ENCODE data around the gene IL17D. TPM values are rescaled to one million over a fixed set of nuclear protein-coding genes. Genes with fewer than 3 reads are reported as not detected.

The IL17D gene
- total and polyA plus RNA-seq, 12 donors: 0.47 to 3.8 (median 1.4) TPM

GRCh38 chr13:20711301-20712044, 8.0 kb downstream of the IL17D start:
- H3K4me1 ChIP-seq (replicated peaks in 1 of 2): peaks cover 5 to 24% of the 10 kb centered on the region in 2 donors
- intact Hi-C loops (cut with DNase I): loop anchor here (5.0 to 10.0 kb wide), 3 partner anchors 111 to 217 kb away; no protein-coding TSS in a partner anchor

DNA sequence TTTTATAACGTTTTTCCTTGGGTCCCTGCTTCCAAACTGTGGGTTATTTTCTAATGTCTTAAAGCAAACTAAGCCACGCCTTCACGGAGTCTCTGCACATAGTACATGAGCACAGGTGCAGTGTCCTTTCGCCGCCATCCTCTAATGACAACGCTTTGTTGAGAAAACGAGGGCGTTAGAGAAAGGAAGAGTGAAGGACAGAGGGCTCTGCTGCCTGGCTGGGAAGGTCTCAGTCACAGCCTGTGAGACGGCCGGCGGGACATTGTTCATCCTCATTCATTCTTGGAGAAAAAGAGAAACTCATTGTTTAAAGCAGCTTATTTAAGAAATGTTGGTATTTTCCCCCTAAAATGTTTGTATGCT, 9.5 kb downstream of the IL17D start:
- no peaks in the 10 kb centered on the region for H3K9me3 ChIP-seq (replicated peaks in 1 of 3)
- intact Hi-C loops (cut with DNase I): loop anchor here (5.0 to 10.0 kb wide), 3 partner anchors 109 to 218 kb away; no protein-coding TSS in a partner anchor
- DNase-seq: no peak
- H3K4me1 ChIP-seq (replicated peaks in 1 of 2): peaks cover 5 to 24% of the 10 kb centered on the region in 2 donors
- no peaks in the 10 kb centered on the region for H3K27me3 ChIP-seq
- H3K36me3 ChIP-seq (replicated peaks in 1 of 2): no peaks in the 10 kb centered on the region
- 13 to 28% (median 17%) methylated on average over 11 of the region's 11 CpGs for WGBS, 4 donors
- TF ChIP-seq CTCF (IDR thresholded peaks at IDR 0.05) (no peak), POLR2A (IDR thresholded peaks at IDR 0.05) (no peak)
- peak overlapping the region in 2 of 4 donors; percentile 23 to 34 for H3K4me3 ChIP-seq
- H3K27ac ChIP-seq: peak overlapping the region in 3 of 5 donors; percentile 18 to 62 (median 50)

More at GRCh38 chr13:20711301-20712044, 8.0 kb downstream of the IL17D start:
- WGBS, 4 donors: 82 to 89% (median 86%) methylated on average over 13 of the region's 13 CpGs
- DNase-seq: no peak
- no peak overlapping the region for H3K27ac ChIP-seq
- H3K9me3 ChIP-seq (replicated peaks in 1 of 3): no peaks in the 10 kb centered on the region
- no peak for TF ChIP-seq POLR2A (IDR thresholded peaks at IDR 0.05)
- no peak for TF ChIP-seq CTCF (IDR thresholded peaks at IDR 0.05)
- no peaks in the 10 kb centered on the region for H3K27me3 ChIP-seq
- no peaks in the 10 kb centered on the region for H3K36me3 ChIP-seq (replicated peaks in 1 of 2)
- no peak overlapping the region for H3K4me3 ChIP-seq

DNA sequence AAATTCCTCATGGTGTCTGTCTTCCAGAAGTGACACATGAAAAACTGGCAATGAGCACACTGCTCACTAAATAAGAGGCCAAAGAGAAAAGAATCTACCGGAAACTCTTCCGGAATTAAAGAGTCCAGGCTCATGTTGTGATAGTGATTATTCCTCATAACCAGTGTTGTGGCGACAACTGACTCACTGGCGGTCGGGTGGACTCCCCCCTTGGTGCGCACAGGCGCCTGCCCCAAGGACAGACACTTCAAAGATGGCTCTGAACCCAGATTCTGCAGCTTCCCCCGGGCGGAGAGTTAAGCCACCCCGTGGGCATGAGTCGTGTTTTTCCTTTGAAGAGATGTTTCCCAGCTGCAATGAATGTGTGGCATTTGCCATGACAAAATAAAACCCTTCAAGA, 10.3 kb downstream of the IL17D start:
- Histone ChIP-seq H3K27me3 (no peaks in the 10 kb centered on the region), H3K9me3 (replicated peaks in 1 of 3) (no peaks in the 10 kb centered on the region), H3K27ac (peak overlapping the region in 2 of 5 donors; percentile 50 to 62), H3K4me3 (no peak overlapping the region), H3K36me3 (replicated peaks in 1 of 2) (no peaks in the 10 kb centered on the region), H3K4me1 (replicated peaks in 1 of 2) (peaks cover 5 to 24% of the 10 kb centered on the region in 2 donors)
- intact Hi-C loops (cut with DNase I): loop anchor here (5.0 to 10.0 kb wide), 3 partner anchors 109 to 219 kb away; no protein-coding TSS in a partner anchor
- DNase-seq: peak in 5 of 7 donors; percentile 54 to 79 (median 69)
- WGBS, 4 donors: 28 to 43% (median 39%) methylated on average over 11 of the region's 11 CpGs
- TF ChIP-seq POLR2A (IDR thresholded peaks at IDR 0.05) (peak in 1 of 2 donors; percentile 15), CTCF (IDR thresholded peaks at IDR 0.05) (no peak)

DNA sequence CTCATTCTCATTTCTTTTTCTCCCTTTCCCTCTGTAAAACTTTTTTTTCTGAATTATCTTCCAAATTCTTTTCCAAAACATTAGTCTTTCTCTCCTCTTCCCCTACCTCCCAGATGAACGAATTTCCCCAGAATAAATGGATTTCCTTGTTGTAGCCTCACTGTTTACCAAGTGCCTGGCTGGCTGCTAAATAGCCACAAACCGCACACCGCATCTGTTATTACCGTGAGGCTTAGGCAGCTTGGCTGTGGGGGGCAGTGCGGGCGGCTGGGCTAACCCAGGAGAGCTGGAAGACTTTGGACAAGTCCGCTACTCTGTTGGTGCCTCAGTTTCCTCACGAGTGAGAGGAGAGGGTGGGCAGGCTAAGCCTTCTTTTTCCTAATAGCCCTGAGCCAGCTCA, 10.7 kb downstream of the IL17D start:
- DNase-seq: no peak
- no peaks in the 10 kb centered on the region for H3K36me3 ChIP-seq (replicated peaks in 1 of 2)
- WGBS, 4 donors: 65 to 81% (median 74%) methylated on average over 8 of the region's 8 CpGs
- H3K4me1 ChIP-seq (replicated peaks in 1 of 2): peaks cover 5 to 24% of the 10 kb centered on the region in 2 donors
- no peak overlapping the region for H3K4me3 ChIP-seq
- intact Hi-C loops (cut with DNase I): loop anchor here (5.0 to 10.0 kb wide), 3 partner anchors 108 to 219 kb away; no protein-coding TSS in a partner anchor
- no peaks in the 10 kb centered on the region for H3K9me3 ChIP-seq (replicated peaks in 1 of 3)
- peak overlapping the region in 2 of 5 donors; percentile 50 to 53 for H3K27ac ChIP-seq
- no peaks in the 10 kb centered on the region for H3K27me3 ChIP-seq
- no peak for TF ChIP-seq POLR2A (IDR thresholded peaks at IDR 0.05)
- TF ChIP-seq CTCF (IDR thresholded peaks at IDR 0.05): no peak

Data from adrenal gland (tissue), 12 donors.